Spleen (tissue), 7 donors: ENCODE measurements around the gene AMOTL2.

ENCODE experiments used
- CTCF ChIP-seq, 11 experiments: fragments of 200-600 bp in 7 of 11; fragments of 450-650 bp in 4 of 11; sonication (generic) in 4 of 11; IDR thresholded peaks in 8 of 11; conservative IDR thresholded peaks in 3 of 11; 1 replicate in 7 of 11; 2 replicates in 4 of 11; pipeline versions ENCODE4 v1.4.0 to v1.8.0; 2016 to 2021; ENCODE audit warnings: antibody characterized with exemption in 11 of 11, inconsistent platforms in 4 of 11, mild to moderate bottlenecking in 1 of 11
- POLR2A ChIP-seq, 3 donors: fragments of 450-650 bp; IDR thresholded peaks; one replicate each; pipeline ENCODE4 v1.5.1; 2017; ENCODE audit warnings: antibody characterized with exemption in 3 of 3, mild to moderate bottlenecking in 1 of 3
- donor health status: DM: no; HTN: no; CAD: no; lungs with moderate emphysema.
- donor health status: DM: no; HTN: no; CAD: no.
- donor health status: DM: no; HTN: no; CAD: no.

DNA sequence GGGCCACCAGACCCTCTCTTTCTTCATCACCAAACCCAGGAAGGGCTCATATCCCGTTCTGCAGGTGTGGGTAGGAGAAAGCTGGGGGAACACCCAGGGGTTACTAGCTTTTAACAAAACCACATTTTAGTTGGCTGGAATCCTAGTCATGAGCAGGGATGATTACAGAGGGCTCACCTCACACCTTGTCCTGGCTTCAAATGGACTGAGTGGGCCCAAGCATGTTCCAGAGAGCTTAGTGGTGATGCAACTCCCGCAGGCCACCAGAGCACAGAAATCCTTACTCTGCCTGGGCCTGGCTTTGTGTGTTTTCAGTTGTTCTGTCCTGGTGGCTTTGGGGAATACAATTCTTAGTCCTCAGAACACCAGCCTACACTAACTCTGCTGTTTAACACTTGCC lies 66.8 kb downstream of the AMOTL2 start:
- TF ChIP-seq POLR2A (IDR thresholded peaks at IDR 0.05), result no peak
- TF ChIP-seq CTCF (IDR thresholded peaks at IDR 0.05 in 8 of 11, conservative IDR thresholded peaks at IDR 0.05 in 3 of 11), result no peak
